AG09309 (cell line): ENCODE results near the gene PSMC3.

Source experiments
- DNase-seq: peaks from one replicate; pipeline ENCODE4 v3.0.0-alpha.2; 2010; ENCODE audit warnings: low read depth
- H3K4me3 ChIP-seq: 2 replicates; pipeline ENCODE4 v1.5.1; 2011; ENCODE audit warnings: mild to moderate bottlenecking, low read depth, low read length, moderate library complexity; ENCODE audit not compliant: control insufficient read depth
- TF ChIP-seq, protein P1 (sequence below): IDR thresholded peaks from 2 replicates; pipeline ENCODE4 v1.5.1; 2011; ENCODE audit warnings: mild to moderate bottlenecking, low read depth, low read length, inconsistent platforms; ENCODE audit not compliant: insufficient read depth, control insufficient read depth; ENCODE audit errors: missing control alignments

PSMC3 gene

DNA sequence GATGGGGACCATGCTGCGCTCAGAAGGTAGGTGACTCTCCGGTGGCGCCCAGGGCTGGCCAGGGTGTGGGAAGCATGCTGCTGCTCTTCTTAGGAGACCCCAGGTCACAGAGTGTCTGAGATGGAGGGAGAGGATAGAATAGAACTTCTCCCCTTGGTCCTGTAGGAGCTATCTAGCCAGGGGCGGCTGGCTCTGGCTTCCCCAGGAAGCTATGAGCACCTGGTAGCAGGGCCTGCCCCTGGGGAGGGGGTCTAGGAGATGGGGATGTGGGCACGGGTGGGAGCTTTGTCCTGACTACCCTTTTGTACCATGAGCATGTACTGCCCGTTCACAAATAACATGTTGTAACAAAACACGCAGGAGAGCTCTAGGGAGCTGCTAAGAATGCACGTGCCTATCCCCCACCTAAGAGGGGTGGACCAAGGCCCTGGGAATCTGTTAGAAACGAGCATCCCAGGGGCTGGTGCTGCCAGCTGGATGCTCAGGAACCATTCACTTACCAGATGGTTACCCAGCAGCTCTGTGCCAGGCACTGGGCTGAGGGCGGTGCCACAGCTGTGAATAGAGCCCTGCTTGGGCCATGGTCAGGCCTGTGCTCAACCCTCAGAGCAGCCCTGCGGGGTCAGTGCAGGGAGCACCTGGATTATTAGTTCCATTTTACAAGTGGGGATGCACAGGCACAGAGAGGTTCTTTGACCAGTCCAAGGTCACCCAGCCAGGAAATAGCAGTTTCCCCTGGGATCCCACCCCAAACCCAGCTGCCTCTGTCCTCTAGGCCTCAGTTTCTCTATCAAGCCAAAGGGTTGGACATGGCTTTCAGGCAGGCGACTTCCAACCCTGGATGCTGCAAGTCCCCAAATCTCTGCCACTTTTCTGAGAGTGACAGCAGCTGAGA, 15.6 kb downstream of the PSMC3 start:
- peak overlapping the region; percentile 84 for H3K4me3 ChIP-seq
- DNase-seq = no peak
- TF ChIP-seq, protein P1, sequence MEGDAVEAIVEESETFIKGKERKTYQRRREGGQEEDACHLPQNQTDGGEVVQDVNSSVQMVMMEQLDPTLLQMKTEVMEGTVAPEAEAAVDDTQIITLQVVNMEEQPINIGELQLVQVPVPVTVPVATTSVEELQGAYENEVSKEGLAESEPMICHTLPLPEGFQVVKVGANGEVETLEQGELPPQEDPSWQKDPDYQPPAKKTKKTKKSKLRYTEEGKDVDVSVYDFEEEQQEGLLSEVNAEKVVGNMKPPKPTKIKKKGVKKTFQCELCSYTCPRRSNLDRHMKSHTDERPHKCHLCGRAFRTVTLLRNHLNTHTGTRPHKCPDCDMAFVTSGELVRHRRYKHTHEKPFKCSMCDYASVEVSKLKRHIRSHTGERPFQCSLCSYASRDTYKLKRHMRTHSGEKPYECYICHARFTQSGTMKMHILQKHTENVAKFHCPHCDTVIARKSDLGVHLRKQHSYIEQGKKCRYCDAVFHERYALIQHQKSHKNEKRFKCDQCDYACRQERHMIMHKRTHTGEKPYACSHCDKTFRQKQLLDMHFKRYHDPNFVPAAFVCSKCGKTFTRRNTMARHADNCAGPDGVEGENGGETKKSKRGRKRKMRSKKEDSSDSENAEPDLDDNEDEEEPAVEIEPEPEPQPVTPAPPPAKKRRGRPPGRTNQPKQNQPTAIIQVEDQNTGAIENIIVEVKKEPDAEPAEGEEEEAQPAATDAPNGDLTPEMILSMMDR = no peak

- no peak for DNase-seq
- peak overlapping the region; percentile 84 for H3K4me3 ChIP-seq
- TF ChIP-seq, protein P1 = no peak
Observed at GRCh38 chr11:47409440-47410369, 16.5 kb downstream of the PSMC3 start.

- DNase-seq = no peak
- peak overlapping the region; percentile 84 for H3K4me3 ChIP-seq
- TF ChIP-seq, protein P1 = peak; percentile 4
Observed at GRCh38 chr11:47408598-47409439, 17.4 kb downstream of the PSMC3 start.

DNA sequence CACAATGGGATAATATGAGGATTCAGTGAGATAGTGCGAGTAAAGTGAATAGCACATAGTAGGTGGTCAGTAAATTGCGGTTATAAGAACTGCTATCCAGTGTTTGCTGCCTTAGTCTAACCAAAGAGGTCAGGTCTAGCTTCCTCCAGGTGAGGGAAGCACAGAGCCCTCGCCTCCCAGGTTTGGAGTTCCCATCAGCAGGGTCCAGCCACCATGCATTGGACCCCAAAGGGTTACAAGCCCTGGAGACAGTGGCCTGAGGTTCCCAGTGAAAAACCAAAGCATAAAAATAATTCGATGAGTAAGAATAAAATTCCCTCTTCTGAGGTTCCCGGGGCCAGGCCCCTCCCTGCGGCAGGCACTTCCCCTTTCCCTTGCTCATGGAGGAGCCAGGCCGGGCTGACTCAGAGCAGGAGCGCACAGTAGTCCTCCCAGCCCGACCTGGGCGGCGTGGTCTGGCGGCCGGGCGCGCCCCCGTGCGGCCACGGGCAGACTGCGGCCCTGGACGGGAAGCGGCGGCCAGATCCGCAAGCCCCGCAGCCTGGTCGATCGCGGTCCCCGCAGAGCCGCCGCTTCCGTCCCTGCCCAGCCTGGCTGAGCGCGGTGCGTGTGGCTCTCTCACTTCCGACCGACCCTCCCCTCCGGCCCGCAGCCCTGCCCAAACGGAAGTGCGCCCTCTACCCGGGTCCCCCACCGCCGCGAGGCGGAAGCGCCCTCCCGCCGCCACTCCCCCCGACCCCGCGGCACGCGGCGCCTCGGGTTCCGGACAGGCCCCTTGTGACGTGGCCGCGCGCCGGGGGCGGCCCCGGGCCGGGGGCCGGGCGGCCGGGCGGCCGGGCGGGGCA, 18.3 kb downstream of the PSMC3 start, which contains the start of gene SLC39A13:
SLC39A13 (plus strand) TSS at position 845 of the 845 bp plus-strand sequence. CDS start 1,505 bp downstream, outside the sequence.
- H3K4me3 ChIP-seq = peak within 1 kb of the TSS; percentile 84
- DNase-seq = peak; percentile 83
- TF ChIP-seq, protein P1 = peak; percentile 42

DNA sequence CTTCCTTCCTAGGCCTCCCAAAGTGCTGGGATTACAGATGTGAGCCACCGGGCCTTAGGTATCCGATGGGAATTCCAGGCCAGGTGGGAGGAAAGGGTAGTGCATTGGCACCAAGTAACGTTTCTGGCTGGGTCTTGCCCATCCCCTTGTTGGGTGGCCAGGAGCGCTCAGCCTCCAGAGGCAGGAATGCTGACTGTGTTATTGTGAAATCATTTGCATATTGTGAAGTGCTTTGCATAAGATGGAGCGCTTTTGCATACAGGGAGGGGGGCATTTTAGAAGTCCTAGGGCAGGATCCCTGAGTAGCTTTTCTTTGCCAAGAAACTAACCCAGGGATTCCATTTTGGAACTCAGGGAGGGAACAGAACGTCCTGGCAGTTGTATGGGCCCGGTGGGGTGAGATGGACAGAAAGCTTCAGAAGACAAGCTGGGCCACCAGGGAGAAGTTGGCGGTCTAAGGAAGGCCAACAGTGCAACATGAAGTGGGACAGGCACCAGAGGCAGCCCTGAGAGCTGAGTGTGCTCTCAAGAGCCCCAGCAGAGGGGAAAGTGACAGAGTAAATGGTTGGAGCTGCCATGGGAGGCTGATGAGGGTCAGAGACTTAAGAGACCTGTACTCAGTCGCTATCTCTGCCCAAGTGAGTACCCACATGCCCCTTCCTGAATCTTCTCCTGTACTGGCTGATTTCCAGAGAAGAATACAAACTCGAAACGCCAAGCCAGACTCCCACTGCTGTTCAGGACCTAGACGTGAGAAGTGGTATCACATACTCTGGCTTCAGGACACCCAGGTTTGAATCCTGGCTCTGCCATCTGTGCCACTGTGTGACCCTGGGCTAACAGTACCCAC, 19.1 kb downstream of the PSMC3 start:
- H3K4me3 ChIP-seq = peak overlapping the region; percentile 50
- no peak for DNase-seq
- TF ChIP-seq, protein P1 = peak; percentile 29
